GM12873 (cell line): ENCODE measurements around the gene EPB41L3.

Experiments used
- TF ChIP-seq, protein P1 (sequence below): IDR thresholded peaks from 2 replicates; pipeline ENCODE4 v1.5.1; 2012; ENCODE audit warnings: low read depth, mild to moderate bottlenecking, moderate library complexity, low read length, control low read depth; ENCODE audit not compliant: insufficient read depth; ENCODE audit errors: missing control alignments

EPB41L3 gene

DNA sequence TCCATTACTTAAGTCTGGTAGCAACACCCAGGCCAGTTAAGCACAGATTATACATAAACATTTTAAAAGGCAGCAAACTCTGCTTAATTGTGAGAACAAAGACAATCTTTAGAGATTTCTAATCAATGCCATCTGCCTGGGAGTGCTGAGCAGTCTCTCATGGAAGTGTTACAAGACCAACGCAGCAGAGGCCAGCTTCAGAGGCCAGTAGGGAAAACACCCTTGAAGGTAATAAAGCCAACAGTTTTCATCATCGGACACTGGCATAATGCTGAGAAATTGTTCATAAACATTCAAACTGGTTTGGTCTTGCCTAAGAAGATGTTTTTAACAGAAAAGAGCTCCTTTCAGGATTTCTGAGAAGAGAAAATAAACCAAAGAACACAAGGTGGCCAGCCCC, 35.0 kb downstream of the EPB41L3 start:
- TF ChIP-seq, protein P1, sequence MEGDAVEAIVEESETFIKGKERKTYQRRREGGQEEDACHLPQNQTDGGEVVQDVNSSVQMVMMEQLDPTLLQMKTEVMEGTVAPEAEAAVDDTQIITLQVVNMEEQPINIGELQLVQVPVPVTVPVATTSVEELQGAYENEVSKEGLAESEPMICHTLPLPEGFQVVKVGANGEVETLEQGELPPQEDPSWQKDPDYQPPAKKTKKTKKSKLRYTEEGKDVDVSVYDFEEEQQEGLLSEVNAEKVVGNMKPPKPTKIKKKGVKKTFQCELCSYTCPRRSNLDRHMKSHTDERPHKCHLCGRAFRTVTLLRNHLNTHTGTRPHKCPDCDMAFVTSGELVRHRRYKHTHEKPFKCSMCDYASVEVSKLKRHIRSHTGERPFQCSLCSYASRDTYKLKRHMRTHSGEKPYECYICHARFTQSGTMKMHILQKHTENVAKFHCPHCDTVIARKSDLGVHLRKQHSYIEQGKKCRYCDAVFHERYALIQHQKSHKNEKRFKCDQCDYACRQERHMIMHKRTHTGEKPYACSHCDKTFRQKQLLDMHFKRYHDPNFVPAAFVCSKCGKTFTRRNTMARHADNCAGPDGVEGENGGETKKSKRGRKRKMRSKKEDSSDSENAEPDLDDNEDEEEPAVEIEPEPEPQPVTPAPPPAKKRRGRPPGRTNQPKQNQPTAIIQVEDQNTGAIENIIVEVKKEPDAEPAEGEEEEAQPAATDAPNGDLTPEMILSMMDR, result no peak

DNA sequence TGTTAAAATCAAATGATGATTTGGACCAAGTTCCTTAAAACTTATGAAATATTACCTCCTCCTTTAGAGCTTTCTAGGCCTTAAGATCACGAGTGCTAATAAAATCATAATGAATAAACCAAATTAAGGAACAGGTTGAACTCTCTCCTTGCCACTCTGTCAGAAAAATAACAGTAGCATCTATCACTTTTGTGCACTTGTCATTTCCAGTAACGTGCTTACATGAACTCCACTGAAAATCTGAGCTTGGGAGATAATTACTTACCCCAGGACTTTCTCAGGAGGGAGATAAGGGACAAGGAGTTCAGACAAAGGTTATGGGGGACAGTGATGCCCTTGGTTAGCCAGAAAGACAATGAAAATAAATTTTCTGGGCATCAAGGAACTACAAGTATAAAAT, 36.0 kb downstream of the EPB41L3 start:
- TF ChIP-seq, protein P1, result no peak

DNA sequence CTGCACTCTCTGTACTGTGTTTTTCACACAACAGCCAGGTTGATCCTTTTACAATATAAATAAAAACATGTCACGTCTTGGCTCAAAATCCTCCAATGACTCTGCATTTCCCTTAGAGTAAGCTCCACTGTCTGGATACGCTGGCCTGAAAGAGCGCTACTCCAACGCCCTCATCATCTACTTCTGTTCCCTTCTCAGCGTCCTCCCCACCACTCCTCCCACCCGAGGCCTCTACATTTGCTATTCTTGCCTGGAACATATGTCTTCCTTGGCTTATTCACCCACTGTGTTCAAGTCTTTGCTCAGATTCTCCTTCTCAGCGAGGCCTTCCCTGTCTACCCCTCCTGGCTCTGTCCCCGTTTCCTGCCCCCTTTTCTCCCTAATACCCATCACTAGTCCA, 37.6 kb downstream of the EPB41L3 start:
- TF ChIP-seq, protein P1, result no peak

DNA sequence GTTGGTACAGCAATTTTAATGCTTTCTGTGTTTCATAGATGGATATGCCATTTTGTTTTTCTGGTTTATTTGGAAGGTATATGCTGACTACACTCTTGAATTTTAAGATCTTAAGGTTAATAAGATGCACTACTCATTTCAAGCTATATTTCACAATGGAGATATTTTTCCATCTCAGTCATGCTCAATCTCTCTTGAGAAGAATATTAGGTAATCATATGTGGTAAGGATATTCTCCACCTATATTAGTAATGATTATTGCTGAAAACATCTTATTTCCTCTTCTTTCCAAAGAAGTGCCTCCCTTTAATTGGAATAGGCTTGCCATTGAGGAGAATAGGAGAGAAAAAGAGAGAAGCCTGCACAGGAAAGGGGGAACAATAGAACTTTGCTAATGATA, 40.1 kb downstream of the EPB41L3 start:
- TF ChIP-seq, protein P1, result no peak

DNA sequence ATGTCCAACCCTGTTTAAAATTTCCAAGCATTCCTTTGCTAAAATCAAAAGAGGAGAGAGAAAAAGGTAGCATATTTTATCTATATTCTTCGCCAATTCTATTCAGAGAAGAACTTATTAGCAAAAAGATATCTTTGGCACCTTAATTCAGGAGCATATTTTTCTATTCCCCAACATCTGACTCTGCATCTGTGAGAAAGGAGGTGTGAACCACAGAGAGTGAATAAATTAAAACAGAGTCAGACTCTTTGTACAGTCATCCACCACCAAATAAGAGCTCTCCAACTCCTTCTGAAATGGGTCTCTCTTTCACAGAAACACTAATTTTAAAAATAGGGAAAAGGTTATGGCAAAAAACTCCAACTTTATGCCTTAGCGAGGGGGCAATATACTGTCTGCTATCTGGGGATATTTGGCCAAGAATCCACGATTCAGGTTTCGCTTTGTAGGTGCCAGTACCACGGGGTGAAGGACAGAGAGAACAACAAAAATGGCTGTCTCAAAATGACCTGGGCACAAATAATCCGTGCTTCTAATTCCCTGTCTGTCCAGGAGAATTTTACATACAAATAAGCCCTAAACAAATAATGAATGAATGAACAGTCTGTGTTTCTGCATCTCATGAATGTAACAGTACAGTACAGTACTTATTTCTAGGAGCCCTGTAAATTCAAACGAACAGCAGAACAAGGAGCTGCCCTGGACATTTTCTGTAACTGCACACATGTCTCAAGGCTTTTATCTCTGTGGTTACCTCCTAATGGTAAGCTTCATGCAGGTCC, 43.4 kb downstream of the EPB41L3 start:
- TF ChIP-seq, protein P1, result no peak

DNA sequence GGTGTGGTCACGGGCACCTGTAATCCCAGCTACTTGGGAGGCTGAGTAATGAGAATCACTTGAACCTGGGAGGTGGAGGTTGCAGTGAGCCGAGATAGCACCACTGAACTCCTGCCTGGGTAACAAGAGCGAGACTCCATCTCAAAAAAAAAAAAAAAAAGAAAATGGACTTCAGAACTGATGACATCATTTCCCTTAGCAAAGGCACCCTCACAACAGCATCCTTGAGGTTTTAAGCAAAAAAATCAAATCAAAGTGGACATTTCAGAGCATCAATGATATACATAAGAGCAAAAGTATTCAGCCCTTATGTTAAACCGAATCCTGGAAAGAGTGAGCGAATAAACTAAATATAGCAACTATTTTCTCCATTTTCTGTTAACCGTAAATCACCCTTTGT, 45.3 kb downstream of the EPB41L3 start:
- TF ChIP-seq, protein P1, result no peak

DNA sequence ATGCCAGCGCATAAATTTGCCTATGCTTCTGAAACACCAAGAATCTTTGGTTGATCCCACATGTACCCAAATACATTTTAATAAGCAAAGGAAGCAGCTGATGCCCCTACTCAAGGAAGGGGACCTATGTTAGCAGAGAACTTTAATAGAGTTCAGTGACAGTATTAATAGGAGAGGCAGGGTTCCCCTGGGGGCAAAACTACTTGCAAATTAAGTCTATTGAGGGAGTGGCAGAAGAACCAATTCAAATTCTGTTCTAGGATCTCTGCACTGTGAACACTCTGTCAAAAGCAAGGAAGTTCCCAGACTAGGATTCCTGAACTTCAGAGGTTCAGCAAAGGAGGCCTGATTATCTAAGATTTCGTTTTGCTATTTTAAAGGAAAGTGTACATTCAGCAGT, 47.5 kb downstream of the EPB41L3 start:
- TF ChIP-seq, protein P1, result no peak
